ENCODE data around the gene ATG4B.
"Not testable (repeated sequence)": the region's sequence is repeated elsewhere in the genome, so short reads cannot be mapped to it uniquely, and the experiment has no call there.

DNA sequence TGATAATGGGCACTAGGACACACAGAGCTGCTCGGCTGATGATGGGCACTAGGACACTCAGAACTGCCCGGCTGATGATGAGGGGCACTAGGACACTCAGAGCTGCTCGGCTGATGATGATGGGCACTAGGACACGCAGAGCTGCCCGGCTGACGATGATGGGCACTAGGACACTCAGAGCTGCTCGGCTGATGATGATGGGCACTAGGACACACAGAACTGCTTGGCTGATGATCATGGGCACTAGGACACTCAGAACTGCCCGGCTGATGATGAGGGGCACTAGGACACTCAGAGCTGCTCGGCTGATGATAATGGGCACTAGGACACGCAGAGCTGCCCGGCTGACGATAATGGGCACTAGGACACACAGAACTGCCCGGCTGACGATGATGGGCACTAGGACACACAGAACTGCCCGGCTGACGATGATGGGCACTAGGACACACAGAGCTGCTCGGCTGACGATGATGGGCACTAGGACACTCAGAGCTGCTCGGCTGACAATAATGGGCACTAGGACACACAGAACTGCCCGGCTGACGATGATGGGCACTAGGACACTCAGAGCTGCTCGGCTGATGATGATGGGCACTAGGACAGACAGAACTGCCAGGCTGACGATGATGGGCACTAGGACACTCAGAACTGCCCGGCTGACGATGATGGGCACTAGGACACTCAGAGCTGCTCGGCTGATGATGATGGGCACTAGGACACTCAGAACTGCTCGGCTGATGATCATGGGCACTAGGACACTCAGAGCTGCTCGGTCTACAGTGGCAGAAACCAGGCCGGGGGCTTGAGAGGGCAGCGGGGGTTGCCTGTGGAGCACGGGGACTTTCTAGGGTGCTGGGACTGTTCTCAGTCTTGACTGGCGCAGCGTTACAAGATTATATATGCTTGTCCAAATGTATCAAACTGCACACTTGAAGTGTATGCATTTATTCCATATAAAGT, 46.7 kb upstream of the ATG4B start:
- TF ChIP-seq SRF (IDR thresholded peaks at IDR 0.05; ENCODE audit: low read depth, low read length); POLR2AphosphoS5 (IDR thresholded peaks at IDR 0.05; ENCODE audit: low read depth, low read length); YY1 (IDR thresholded peaks at IDR 0.05; ENCODE audit: low read depth, low read length); TAF7 (optimal IDR thresholded peaks at IDR 0.05; ENCODE audit: borderline replicate concordance, low read depth, low read length); SP1 (IDR thresholded peaks at IDR 0.05; ENCODE audit: low read depth, low read length); EZH2 (IDR thresholded peaks at IDR 0.05; ENCODE audit: low read depth, low read length, severe bottlenecking); POLR2A (IDR thresholded peaks at IDR 0.05; ENCODE audit: control extremely low read depth in 1 of 2, low read depth in 2 of 2, low read length in 2 of 2); SIN3A (conservative IDR thresholded peaks at IDR 0.05 in 1 of 2, IDR thresholded peaks at IDR 0.05 in 1 of 2; ENCODE audit: low read depth in 1 of 2, low read length in 2 of 2); GTF2F1 (IDR thresholded peaks at IDR 0.05; ENCODE audit: borderline replicate concordance, low read depth, low read length): not testable (repeated sequence)
- TF ChIP-seq, protein P1, sequence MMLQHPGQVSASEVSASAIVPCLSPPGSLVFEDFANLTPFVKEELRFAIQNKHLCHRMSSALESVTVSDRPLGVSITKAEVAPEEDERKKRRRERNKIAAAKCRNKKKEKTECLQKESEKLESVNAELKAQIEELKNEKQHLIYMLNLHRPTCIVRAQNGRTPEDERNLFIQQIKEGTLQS (IDR thresholded peaks at IDR 0.05; ENCODE audit: insufficient read depth, low read depth, low read length), result not testable (repeated sequence)
- TF ChIP-seq, protein P2, sequence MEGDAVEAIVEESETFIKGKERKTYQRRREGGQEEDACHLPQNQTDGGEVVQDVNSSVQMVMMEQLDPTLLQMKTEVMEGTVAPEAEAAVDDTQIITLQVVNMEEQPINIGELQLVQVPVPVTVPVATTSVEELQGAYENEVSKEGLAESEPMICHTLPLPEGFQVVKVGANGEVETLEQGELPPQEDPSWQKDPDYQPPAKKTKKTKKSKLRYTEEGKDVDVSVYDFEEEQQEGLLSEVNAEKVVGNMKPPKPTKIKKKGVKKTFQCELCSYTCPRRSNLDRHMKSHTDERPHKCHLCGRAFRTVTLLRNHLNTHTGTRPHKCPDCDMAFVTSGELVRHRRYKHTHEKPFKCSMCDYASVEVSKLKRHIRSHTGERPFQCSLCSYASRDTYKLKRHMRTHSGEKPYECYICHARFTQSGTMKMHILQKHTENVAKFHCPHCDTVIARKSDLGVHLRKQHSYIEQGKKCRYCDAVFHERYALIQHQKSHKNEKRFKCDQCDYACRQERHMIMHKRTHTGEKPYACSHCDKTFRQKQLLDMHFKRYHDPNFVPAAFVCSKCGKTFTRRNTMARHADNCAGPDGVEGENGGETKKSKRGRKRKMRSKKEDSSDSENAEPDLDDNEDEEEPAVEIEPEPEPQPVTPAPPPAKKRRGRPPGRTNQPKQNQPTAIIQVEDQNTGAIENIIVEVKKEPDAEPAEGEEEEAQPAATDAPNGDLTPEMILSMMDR (IDR thresholded peaks at IDR 0.05; ENCODE audit: control extremely low read depth in 1 of 3, insufficient read depth in 1 of 3, low read depth in 1 of 3, low read length in 3 of 3), result not testable (repeated sequence)

Measured in H1 (cell line).